GM23338 (cell line): ENCODE data around the gene ZNF275. TPM values are rescaled to one million over a fixed set of nuclear protein-coding genes. Genes with fewer than 3 reads are reported as not detected.

Source experiments
- JUNB ChIP-seq: IDR thresholded peaks from one replicate; pipeline ENCODE4 v1.6.1; 2016; ENCODE audit warnings: antibody characterized with exemption; ENCODE audit not compliant: unreplicated experiment
- POLR2AphosphoS5 ChIP-seq: IDR thresholded peaks from 2 replicates; pipeline ENCODE4 v1.6.1; 2016; ENCODE audit warnings: antibody characterized with exemption, low read depth
- REST ChIP-seq: IDR thresholded peaks from one replicate; pipeline ENCODE4 v1.6.1; 2018; ENCODE audit warnings: antibody characterized with exemption; ENCODE audit not compliant: unreplicated experiment
- STAT1 ChIP-seq: IDR thresholded peaks from one replicate; pipeline ENCODE4 v1.6.1; 2016; ENCODE audit warnings: antibody characterized with exemption; ENCODE audit not compliant: unreplicated experiment
- ZNF114 ChIP-seq: fragments of 250-450 bp; sonication (Bioruptor Pico); IDR thresholded peaks from 2 replicates; pipeline ENCODE4 v1.5.0; 2020; ENCODE audit warnings: mild to moderate bottlenecking, moderate library complexity
- ZNF462 ChIP-seq: fragments of 250-450 bp; sonication (Bioruptor Pico); IDR thresholded peaks from 2 replicates; pipeline ENCODE4 v1.5.0; 2020; ENCODE audit warnings: mild to moderate bottlenecking, moderate library complexity
- polyA plus RNA-seq: library from polyadenylated mRNA; unstranded; fragments of >200 nt; fragmentation: Nextera tagmentation; extraction: Ambion mirVana; gene quantifications from 2 replicates; pipeline ENCODE4 v1.2.1, GENCODE V29; 2016
- total RNA-seq: library from RNA; depleted of rRNA; stranded (reverse); fragments of >200 nt; shearing (Covaris generic); gene quantifications from 2 replicates; pipeline ENCODE4 v1.2.3, GENCODE V29; 2014

Gene ZNF275
- total and polyA plus RNA-seq, 2 experiments from 2014 or later: 3.2 to 12.3 TPM

DNA sequence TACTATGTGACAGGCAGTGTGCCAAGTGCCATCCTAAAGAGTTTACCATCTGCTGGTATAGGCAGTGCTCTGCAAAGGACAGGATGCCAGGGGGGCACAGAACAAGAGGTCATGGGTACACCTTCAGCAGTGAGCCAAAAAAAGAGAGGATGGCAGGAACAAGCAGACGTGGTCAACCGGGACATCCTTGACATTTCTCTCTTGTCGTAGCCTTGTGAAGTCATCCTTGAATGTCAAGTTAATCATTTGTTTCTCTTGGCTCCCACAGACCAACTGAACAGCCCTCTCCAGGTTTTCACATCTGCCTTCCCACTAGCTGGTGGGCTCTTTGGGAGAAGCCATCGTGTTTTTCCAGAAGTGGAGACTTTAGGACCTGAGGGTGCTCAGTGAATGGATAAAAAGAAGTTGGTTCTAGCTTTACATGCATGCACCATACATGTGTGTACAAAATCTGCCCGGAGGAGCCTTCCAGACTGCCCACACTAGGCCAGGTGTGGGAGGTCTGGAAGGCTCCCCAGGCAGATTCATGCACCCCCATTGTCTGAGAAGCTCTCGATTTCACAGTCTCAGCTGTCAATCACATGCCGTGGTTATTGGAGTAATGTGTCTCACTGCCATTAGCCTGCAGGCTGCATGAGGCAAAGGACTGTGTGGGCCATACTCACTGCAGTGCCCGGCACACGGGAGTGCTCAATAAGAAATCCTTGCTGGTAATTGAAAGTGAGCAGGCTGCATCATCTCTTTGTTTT is 28.8 kb upstream of the ZNF275 start (continued):
- TF ChIP-seq ZNF462: no peak
- TF ChIP-seq JUNB: no peak
- no peak for TF ChIP-seq STAT1
- TF ChIP-seq ZNF114 (CRISPR knock-in tag): no peak
- TF ChIP-seq POLR2AphosphoS5: no peak
- TF ChIP-seq REST: no peak
